Measurements from ENCODE around the gene MOSPD3.

The MOSPD3 gene

DNA sequence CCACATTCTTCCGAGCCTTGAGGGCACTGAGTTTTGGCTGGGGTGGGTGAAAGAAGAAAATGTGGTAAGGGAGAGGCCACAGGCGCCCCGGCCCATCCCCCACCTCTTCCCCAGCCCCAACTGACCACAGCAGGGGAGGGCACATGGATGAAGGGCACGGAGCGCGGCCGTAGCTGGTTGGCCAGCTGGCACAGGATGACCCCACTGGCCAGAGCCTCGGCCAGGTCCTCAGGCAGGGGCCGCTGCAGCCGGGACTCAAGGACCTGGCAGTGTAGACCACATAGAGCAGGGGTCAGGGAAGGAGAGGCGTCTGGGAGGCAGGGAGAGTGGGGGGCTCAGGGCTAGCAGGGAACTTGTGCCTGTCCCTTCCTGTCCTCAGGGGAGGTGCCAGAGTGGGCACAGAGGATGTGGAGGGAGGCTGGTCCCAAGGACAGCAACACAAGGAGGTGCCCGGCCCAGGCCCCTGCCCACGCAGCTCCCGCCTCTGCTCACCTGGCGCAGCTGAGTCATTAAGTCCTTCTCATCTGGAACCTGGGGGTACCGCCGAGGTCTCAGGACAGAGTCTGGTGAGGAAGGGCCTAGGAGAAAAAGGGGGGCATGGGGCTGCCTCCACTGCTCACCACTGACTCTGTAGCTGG lies 36.5 kb upstream of the MOSPD3 start:
- DNase-seq: no peak

DNA sequence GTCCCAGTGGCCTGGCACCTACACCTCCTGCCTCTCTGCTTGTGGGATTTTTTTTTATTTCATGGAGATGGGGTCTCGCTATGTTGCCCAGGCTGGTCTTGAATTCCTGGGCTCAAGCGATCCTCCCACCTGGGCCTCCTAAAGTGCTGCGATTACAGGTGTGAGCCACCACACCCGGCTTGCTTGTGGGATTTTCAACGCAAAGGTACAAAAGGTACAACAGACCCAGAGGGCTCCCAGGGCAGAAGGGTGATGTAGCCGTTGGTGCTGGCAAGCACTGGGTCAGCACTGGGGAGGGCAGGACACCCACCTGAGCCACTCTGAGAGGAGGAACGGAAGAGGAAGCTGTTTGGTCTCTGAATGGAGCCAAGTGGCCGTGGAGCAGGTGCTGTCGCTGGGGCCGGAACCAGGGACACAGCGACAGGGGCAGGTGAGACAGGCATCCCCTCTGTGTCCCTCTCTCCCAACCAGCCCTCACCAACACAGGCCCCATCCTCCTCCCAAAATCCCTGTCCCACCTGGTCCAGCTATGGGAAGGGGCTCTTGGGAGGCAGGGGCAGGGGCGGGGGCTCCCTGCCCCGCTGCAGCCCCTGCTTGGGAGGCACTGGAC lies 35.9 kb upstream of the MOSPD3 start:
- DNase-seq: no peak

DNA sequence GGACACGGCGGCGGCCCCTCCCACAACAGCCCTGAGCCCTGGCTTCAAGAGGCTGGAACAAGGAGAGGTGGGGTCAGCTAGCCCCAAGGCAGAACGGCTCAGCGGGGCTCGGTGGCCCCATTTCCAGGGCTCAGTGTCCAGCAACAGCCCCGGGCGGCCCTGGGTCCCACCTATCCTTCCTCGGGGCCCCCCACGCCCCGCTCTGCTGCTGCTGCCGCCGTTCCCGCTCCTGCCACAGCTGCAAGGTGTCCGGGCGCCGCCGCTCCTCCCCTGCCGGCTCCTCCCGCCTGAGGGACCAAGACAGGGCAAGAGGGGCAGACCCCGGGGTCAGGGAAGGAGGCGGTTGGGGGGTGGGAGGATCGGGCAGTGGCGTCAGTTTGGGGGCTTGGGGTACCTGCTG lies 35.2 kb upstream of the MOSPD3 start:
- no peak for DNase-seq

DNA sequence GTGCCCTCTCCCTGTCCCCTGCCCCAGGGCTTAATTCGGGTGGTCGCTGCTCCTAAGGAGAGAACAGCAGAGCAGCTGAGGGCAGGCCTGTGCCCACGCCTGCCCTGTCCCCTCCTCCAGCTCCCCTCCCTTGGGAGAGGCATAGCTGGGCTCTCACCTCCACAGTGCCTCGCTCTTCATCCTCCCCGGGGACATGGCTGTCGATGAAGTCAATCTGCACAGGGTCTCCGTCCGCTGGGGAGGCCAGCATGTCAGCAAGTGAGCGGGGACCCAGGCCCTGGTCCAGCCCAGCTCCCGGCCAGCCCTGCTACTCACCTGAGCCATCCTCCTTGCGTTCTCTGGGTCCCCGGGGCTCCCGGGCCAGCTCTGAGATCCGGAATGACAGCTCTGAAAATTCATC lies 34.8 kb upstream of the MOSPD3 start:
- DNase-seq: no peak

DNA sequence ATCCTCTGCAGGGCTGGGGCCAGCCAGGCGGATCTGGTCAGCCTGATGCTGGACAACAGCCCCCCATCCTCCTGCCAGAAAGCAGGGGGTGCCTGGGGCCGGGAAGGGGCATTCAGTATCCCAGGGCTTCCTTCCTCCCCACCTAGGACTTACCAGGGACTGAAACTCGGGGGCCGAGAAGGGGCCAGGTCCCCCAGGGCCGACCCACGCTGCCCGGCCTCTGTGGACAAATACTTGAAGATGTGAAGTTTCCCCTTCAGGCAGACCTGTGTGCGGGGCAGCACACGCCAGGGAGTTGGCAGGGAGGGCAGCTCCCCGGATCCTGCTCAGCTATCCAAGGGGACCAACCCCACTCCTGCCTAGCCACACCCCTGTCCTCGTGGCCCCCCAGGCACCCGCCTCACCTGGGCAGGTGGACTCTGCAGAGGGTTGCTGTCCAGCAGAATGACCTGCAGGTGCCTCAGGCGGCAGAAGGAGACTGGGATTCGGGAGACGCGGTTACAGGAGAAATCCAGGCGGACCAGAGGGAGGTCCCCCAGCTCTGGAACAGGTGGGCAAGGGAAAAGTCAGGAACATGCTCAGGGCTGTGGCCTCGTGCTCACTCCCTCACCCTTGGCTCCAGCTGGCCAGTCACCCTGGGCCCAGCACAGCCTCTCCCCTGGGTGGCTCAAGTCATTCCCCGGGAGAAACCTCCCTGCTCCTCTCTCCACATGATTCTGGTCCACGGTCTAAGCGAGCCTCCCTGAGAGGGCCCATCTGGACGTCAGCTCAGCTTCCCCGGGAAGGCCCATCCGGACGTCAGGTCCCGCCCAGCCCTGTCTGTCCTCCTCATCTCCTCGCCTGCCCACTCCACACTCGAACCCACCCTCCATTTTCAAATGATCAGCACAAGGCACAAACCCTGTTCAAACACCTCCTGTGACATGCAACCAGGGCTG lies 33.8 kb upstream of the MOSPD3 start:
- DNase-seq: no peak

DNA sequence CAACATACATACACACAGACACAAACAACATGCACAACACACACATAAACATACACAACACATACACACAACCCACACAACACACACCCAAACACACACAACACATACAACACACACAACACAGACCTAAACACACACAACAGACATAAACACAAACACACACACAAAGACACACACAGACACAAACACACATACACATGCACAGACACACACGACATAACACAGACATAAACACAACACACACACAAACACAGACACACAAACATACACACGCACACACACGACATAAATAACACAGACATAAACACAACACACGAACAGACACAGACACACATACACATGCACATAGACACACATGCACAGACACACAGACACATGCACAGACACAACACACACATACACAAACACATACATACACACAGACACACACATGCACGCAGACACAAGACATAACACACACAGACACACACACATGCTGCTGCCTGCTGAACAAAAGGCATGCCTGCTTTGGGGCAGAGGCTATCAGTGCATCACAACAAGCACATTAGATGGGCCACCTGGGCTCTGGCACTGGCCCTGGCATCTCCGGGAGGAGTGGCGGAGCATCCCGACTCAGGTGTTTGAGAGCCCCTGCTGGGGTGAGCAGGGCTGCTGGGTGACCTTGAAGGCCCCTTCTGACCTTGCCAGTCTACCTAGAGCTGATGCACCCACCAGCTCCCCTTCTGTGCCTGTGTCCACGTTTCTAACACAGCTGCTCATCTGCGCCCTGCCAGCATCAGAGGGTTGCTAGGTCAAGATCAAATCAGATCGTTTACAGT lies 31.7 kb upstream of the MOSPD3 start:
- no peak for DNase-seq

DNA sequence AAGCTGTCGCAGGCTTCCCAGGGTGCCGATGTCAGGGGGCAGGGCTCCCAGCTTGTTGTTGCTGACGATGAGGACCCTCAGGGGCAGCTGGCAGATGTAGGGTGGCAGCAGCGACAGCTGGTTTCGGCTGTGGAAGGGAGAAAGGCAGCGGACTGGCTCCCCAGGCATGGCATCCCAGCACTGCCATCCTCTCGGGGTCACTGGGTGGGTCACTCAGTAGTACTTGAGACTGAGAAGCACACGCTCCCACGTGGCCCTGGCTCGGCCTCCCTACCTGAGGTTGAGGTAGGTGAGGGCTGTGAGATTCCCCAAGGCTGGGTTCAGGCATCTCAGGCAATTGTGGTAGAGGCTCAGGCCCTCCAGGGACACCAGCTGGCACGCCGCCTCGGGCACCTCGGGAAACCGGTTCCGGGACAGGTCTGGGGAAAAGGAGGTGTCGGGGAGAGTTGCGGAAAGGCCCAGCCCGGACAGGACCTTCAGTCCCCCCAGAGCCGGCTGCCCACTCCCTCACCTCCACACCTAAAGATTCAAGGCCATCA lies 30.2 kb upstream of the MOSPD3 start:
- no peak for DNase-seq

DNA sequence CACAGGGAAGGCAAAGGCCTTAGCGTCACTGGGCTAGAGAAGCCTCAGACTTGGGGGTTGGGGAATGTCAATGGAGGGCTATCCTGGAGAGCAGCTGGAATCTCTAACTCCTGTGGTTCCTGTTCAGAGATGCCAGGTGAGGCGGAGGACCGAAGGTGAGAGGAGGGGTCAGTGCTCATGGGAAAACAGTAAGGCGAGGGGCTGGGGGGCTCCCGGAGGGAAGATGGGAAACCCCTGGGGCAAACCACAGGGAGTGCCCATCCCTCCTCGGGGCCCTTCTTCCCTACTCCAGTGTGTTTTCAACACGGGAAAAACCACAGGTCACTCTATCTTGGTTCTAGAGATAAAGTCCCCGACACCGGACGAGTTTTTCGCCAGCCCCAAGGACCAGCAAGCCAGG lies 29.7 kb upstream of the MOSPD3 start:
- DNase-seq: no peak

DNA sequence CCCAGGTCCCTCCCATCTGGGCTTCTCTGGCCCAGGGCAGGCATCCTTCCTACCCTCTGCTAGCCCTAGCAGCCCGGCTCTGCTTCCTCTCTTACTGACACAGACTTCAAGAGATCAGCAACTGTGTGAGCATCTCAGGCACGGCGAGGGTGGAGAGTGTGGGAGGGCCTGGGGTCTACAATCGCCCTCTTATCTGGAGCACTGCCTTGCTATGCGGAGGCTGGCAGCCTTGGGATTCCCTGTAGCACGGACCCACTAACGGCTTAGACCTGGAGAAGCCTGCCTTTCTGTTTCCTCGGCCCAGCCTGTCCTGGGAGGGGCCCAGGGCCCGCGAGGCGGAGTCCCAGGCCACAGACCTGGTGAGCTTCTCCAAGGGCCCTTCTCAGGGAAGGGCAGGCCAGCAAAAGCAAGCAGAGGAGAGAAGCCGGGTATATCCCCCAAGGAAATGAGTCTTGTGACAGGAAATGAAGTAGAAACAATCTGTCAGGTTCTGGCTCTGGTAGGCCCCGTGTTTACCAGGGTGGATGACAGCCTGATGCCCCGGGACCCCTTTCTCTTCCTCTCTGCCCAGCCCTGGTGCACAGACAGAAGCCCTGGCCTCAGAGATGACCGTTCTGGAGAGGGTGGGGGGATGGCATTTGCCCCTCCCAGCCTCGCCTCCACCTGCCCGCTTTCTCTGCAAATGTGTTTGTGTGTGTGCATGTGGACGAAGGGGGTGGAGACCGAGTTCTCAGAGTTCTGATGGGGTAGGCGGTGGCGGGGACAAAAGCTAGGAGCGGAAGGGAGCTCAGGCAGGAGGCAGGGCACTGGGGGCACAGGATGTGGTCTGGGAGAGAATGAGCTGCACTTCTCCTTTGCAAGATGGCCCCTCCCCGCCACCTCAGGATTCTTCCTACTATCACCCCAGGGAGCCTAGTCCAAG lies 28.9 kb upstream of the MOSPD3 start:
- peak; percentile 85 for DNase-seq

DNA sequence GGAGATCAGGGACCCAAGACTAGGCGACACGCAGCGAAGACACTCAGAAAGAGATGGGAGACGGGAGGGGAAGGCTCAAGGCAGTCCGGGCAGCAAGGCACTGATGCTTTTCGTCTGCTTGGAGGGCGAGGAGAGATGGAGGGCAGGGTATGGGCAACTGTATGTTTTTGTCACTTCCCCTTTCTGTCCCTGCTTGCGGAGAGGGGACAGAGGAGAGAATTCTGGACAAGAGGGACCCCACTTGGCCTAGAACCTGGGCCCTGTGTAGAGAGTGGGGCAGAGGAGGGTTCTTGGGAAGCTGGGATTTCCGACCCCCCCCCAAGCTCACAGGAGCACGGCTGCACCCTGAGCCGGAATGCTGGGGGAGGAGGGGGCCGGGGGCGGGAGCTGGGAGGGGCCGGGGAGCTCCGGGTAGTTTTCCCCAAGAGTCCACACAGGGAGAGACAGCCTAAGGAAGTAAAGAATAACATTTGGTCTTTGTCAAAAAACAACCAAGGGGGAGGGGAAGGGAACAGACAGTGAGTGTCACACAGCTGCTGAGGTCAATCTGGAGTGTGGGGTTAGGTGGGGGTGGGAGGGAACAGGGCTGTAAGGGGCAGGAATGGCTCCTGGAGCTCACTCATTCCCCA lies 28.2 kb upstream of the MOSPD3 start:
- DNase-seq: no peak

DNA sequence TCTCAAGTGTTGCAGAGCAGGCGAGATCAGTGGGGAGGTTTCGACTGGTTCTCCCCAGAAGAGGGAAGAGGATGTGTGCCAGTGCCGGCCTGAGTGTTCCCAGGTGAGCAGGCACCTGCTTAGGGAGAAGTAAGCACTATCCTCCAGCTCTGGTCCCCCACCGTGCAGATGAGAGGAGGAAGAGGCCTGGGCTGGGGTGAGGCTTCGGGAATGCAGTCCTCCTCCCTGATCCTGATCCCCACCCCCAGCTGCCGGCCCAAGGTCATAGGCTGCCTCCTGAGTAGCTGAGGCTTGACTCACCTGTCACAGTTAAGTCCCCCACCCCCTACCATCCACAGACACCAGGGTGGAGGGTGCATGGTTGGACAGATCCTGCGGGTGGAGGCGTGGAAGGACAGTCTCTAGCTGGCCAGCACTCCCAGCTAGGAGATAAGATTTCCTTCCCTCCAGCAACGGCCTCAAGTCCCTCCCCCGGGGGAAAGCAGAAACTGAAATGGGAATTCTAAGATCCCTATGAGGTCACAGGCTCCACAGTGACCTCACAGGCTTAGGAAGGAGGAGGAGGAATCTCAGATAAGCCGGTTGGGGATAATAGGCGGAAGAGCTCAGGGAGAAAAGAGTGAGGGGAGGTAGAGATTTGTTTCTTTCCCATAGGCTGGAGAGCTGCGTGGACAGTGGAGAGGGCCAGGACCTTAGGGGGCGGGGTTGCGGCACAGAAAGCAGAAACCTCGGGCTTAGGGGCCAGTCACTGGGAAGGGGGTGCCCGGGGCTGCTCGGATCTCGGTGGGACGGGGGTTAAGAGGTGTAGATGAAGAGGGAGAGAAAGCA lies 27.4 kb upstream of the MOSPD3 start:
- peak; percentile 94 for DNase-seq

DNA sequence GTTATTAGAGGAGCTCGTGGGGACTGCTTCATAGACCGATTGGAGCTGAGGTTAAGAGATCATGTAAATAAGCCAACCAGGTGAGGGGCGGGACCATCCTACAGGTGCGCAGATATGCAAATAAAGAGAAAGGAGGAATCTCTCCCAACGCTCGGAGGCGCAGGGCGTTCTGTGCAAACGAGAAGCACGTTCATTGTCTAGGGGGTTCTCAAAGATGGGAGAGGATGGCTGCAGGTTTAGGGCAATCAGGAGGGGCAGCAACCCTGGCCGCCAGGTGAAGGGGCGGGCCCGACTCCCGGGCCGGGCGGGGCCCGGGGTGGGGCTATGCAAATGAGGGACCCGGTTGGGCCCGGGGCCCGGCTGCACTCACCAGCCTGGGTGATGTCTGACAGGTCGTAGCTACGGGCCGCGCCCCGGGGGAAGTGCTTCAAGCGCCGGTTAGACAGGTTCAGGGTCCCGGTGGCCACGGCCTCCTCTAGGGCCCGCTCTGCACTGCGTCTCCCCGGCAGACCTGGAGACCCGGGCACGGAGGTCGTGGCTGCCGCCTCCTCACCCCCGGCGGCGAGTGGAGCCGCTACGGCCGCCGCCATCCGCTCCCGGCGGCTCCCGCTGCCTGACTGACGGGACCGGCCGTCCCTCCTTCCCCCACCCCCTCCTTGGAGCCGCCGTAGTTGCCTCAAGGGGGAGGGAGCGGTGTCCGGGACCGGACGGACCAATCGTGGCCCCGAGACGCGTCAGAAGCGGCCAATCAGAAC lies 26.7 kb upstream of the MOSPD3 start, which contains the start of gene LRCH4:
Gene LRCH4 (minus strand): TSS at position 619 of the 755 bp plus-strand sequence. CDS start 29 bp downstream, at position 590.
- peak; percentile 82 for DNase-seq

DNA sequence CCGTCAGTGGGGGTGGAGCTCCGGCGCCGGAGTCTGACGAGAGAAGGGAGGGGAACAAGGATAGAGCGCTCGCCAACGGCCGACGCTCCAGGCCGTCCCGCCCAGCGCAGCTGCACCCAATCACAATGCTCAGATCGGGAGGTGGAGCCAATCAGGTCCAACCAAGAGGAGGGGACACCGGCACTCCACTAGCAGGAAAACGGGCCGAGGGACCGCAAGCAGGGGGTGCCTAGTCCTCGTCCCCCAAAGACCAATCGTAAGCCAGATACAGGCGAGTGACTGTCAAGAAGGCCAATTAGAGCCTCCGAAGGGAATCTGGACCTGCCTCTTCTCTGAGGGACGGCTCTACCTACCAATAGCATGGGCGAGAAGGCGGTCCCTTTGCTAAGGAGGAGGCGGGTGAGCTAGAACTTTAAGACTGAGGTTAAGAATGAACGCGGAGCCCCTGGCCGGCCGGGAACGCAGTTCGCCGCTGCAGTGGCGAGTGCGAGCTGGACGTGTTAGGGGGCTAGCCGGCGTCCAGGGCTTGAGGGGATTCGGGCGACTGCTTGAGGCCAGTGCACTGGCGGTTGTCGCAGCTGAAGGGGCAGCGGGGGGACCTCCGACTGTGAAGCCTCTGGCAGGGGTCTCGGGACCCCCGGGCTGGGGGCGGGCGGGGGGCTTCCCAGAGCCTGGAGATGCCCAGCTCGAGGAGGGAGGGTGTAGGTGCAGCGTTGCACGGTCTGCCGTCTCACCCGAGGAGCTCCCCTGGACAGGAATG lies 25.9 kb upstream of the MOSPD3 start, which contains the start of gene FBXO24:
Gene FBXO24 (plus strand): TSS at position 63 of the 760 bp plus-strand sequence. CDS start 298 bp downstream, at position 361.
- peak; percentile 100 for DNase-seq

DNA sequence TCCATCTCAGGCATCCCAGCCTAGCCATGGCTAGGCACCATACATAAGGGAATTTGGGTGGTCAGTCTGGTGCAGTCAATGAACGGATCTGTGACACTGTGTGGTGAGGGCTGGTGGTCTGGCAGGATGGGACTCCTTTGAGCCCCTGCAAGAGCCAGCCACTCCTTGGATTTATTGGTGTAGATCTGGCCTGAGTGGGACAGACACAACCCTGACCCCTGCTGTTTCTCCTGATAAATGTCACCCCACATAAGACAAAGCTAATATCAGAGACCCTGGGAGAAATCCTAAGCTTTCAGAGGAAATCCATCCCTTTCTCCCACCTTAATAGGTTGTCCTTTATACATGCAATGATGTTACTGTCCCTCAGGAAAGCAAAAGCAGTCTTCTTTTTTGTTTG lies 23.9 kb upstream of the MOSPD3 start:
- DNase-seq: no peak

DNA sequence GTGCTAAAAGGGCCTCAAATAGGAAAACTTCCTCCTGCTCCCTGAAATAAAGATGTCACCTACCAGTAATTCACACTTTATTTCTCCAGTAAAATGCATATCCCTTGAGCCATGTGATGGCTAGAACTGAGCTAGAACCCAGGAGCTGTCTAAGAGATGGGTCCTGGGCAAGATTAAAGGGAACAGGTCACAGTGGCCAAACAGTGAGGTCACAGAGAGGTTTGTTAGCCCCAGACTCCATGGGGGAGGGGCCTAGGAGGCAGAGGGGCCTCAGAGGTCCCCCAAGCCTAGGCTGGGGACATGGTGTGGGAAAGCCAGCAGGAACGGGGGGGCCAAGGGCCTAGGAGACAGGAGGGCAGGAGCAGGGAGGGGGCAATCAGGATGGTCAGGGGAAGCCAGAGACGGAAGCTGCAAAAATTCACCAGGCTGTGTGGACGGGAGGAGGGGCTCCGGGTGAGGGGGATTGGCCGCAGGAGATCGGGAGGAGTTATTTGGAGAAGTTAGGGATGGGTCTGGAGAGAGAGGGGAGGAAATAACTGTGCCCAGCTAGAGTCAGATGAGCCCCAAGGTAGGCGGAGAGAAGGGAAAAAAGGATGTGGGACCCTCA lies 22.9 kb upstream of the MOSPD3 start:
- DNase-seq: no peak

DNA sequence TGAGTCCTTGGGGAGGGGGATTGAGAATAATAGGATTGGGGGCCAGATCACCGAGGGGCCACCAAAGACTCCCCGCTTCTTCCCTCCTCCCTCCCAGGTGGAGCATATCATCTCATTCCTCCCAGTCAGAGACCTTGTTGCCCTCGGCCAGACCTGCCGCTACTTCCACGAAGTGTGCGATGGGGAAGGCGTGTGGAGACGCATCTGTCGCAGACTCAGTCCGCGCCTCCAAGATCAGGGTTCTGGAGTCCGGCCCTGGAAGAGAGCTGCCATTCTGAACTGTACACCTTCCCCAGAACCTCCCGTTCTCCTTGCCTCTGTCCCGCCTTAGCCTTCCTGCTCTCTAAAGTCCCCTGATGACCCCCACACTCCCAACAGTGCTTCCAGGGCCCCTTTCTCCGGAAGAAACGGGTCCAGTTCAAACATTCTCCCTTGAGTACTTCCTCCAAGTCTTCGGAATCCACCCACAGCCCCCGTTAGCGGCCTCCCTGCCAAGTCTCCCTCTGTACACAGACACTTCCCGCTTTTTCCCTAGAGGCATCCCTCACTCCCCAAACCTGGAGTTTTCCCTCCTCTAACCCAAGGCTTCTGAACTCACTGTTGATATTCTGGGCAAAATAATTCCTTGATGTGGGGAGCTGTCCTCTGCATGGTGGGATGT lies 22.1 kb upstream of the MOSPD3 start:
- no peak for DNase-seq

DNA sequence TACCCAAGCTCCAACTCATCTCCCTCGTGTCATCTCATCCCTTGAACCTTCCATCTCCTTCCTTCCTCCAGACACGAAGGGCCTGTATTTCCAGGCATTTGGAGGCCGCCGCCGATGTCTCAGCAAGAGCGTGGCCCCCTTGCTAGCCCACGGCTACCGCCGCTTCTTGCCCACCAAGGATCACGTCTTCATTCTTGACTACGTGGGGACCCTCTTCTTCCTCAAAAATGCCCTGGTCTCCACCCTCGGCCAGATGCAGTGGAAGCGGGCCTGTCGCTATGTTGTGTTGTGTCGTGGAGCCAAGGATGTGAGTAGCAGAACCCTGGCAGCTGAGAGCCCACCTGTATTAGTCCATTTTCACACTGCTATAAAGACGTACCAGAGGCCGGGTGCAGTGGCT lies 20.7 kb upstream of the MOSPD3 start:
- no peak for DNase-seq
